ENCODE measurements around the gene UQCRFS1.
"Not testable (repeated sequence)": the region's sequence is repeated elsewhere in the genome, so short reads cannot be mapped to it uniquely, and the experiment has no call there.

The UQCRFS1 gene

DNA sequence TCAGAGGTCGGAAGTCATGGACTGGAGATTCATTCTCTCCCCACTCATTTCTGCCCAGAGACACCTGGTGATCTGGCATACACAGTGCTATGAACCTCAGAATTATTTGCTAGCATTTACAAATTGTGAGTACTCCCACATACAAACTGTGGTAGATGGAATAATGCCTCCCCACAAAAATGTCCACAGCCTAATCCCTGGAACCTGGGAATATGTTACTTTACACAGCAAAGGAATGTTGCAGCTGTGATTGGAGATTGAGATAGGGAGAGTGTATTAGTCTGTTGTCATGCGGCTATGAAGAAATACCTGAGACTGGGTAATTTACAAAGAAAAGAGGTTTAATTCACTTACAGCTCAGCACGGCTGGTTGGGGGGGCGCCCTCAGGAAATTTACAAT is 3.1 kb upstream of the UQCRFS1 start:
- DNase-seq (ENCODE audit: extremely low spot score, insufficient read length, low read depth) (no peak), FAIRE-seq (no peak)

DNA sequence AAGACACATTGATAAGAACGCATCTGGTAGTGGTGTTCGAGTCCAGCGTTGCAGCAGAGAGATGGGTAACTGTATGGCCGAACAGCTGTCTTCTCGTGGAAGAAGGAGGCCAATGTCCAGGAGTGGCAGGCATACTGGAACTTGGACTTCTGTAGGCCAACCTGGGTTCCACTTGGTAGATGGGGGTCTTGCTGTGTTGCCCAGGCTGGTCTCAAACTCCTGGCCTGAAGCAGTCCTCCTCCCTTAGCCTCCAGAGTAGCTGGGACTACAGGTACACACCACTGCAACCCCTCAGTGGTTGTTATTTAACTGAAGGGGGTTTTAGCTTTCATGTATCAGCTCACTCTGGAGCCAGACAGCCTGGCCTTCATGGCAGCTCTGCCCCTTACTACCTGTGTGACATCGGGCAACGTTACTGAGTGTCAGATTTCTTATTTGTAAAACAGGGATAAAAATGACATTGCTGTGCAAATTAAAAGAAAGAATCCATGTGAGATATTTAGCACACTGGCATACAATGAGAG is 2.4 kb upstream of the UQCRFS1 start:
- DNase-seq (ENCODE audit: extremely low spot score, insufficient read length, low read depth) (no peak), FAIRE-seq (no peak)

DNA sequence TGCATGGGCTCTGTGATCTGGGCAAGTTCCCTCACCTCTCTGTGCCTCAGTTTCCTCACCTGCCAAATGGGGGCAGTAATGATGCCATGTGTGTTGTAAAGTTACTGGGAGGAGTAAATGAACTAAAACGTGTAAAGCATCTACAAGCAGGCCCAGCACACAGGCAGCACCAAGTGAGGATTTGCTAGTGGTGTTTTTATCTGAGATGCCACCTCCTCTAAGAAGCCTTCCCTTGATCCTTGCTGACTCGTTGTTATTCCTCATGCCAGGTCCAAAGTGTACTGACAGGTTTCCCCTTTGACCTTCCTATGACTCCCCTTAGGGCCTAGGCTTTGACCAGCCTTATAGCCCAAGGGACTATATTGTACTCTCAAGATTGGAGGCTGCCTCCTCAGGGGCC is 1.5 kb upstream of the UQCRFS1 start:
- FAIRE-seq (no peak), DNase-seq (ENCODE audit: extremely low spot score, insufficient read length, low read depth) (no peak)

DNA sequence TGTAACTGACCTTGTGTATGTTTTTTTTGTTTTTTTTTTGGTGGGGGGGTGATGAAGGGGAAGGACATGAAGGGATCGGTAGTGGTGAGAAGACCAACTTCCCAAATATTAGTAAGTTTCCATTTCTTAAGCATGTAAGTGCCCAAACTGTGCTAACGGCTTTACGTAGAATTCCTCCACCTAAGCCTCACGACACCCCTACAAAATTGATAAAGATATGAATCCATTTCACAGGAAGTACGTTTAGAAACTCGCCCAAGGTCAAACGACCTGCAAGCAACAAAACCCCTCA is 649 bp downstream of the UQCRFS1 start:
- FAIRE-seq = peak; percentile 18
- DNase-seq (ENCODE audit: extremely low spot score, insufficient read length, low read depth) = no peak

DNA sequence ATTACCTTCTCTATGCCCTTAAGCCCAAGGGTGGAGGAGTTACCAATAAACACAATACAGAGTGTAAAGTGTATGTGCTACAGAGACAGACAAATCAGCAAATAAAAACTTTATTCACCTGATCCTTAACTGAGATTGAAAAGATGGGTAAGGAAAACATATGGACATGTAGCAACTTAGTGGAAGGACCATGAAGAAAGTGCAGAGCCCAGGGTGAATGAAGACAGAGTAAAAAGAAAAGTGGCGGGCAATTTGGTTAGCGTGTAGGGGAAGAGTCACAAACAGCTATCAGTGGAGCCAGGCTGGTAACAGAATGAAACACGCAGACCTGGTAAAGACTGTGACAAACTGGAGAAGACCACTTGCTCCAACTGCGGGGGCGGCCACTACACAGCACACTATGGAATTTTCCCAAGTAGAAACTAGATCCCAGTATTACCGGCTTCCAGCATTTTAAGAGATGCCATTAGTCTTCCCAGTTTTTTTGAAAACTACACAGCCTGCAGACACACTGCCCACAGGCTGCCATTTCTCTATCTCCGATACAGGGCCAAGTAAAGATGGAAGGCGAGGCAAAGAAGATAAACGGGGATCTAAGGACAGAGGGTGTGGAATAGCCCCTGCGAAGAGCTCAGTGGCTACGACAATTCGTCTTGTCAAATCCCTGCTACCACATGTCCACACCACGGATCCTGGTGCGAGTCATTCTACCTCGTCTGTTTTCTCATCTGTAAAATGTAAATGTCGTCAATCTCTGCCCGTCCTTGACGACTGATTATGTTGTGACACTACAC is 1.2 kb downstream of the UQCRFS1 start:
- FAIRE-seq (no peak), DNase-seq (ENCODE audit: extremely low spot score, insufficient read length, low read depth) (no peak)

DNA sequence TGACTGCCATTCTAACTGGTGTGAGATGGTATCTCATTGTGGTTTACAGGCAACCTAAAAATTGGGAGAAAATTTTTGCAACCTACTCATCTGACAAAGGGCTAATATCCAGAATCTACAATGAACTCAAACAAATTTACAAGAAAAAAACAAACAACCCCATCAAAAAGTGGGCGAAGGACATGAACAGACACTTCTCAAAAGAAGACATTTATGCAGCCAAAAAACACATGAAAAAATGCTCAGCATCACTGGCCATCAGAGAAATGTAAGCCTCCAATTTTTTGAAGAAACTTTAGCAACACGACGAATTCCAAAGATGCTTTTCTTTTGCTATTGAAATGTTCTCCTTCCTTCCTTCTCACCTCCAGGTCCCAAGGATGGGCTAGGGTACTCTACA is 1.9 kb downstream of the UQCRFS1 start:
- FAIRE-seq; DNase-seq (ENCODE audit: extremely low spot score, insufficient read length, low read depth): not testable (repeated sequence)

DNA sequence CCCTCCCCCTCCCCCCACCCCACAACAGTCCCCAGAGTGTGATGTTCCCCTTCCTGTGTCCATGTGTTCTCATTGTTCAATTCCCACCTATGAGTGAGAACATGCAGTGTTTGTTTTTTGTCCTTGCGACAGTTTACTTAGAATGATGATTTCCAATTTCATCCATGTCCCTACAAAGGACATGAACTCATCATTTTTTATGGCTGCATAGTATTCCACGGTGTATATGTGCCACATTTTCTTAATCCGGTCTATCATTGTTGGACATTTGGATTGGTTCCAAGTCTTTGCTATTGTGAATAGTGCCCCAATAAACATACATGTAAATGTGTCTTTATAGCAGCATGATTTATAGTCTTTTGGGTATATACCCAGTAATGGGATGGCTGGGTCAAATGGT is 2.4 kb downstream of the UQCRFS1 start:
- not testable (repeated sequence) for DNase-seq (ENCODE audit: extremely low spot score, insufficient read length, low read depth); FAIRE-seq

DNA sequence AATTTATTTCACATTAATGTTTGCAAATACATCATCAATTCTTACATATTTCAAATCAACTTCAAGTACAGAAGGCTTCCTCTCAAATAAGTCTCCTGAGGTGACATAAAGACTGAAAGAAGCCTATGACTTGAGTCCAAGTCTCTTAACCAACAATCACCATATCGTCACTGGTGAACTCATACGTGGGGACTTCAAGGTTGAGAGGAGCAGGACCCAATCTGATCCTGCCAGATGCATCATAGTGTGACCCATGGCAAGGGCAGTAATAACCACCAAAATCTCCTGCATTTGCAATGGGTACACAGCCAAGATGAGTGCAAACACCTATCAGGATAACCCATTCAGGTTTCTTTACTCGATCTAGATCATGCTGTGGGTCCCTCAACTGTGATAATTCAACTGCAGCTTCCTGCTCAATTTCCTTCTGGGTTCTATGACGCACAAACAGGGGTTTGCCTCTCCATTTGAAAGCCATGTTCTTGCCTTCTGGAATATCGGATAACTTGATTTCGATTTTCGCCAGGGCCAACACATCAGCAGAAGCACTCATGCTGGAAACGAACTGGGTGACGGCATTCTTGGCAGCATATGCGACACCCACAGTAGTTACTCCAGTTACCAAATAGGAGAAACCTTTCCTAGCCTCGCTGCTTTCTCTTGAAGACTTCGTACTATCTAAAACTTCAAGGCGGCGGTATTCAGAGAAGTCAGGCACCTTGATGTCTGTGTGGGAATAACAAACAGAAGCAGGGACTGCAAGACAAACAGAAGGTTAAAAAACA is 5.4 kb downstream of the UQCRFS1 start:
- peak; percentile 80 for FAIRE-seq
- DNase-seq (ENCODE audit: extremely low spot score, insufficient read length, low read depth) = not testable (repeated sequence)

DNA sequence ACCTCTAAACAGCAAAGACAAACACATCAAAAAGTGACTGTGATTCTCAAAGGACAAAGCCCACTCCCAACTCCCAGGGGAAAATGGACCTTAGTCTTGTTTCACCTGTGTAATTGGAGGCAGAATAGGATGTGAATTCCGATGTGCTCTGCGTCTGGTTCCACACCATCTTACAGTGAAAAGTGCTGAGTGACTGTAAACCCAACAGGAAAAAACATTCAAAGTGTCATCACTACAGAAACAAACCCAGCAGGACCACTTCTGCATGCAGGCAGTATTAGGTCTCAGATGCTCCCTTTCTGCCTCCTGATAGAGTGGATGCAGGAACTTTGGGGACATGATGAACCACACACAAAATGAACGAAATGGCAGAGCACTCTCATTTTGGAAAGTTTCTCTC is 6.5 kb downstream of the UQCRFS1 start:
- DNase-seq (ENCODE audit: extremely low spot score, insufficient read length, low read depth) (no peak), FAIRE-seq (no peak)

DNA sequence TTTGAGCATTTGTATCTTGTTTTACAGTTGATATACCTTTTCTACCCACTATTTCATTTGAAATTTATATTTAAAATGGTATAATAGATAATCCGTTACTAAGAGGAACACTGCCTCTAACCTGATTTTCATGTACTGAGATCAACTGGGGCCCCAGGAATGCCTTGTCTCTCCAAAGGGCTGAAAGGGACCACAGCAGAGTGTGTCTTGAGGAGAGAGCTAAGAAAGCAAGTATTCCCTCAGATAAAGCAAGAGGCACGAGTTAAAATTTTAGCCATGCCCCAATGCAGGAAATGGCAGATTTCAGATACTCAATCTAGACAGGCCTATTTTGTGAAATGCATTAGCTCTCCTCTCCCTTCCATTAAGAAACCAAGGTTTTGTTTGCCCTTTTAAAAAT is 10.7 kb downstream of the UQCRFS1 start:
- FAIRE-seq = no peak
- no peak for DNase-seq (ENCODE audit: extremely low spot score, insufficient read length, low read depth)

DNA sequence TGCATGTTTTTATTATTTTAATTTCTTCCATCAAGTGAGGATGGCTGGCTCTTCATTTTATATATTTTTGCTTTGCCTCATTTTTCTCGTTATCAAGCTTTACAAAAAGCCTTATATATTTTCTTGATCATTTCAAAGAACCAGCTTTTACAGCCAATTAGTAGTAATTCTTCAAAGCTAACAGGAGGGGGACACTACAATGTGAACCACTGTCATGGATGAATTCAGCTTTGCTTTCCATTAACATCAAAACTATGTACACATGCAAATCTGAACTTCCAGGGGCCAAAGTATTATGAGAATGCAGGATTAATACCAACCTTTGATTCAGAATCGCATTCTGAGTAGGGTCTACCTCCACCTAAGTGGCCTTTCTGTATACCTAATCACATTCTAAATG is 11.1 kb downstream of the UQCRFS1 start:
- no peak for FAIRE-seq
- no peak for DNase-seq (ENCODE audit: extremely low spot score, insufficient read length, low read depth)

DNA sequence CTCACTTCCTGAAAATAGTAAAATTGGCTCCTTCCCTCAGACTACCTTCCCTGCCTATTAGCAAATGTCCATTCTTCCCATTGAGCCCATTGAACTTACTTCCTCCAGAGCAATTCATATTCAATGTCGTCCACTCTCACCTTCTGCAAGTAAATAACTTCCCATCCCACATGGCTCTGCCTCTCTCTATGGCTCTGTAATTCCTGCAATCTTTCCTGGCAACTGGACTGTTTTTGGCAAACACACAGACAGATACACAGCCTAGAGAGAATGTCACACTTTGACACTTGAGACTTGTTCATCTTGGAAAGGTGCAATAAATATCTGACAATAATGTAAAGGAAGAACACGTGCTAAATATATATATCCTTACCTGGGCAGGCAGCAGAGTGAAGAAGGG is 18.3 kb downstream of the UQCRFS1 start:
- no peak for DNase-seq (ENCODE audit: extremely low spot score, insufficient read length, low read depth)
- FAIRE-seq = no peak

DNA sequence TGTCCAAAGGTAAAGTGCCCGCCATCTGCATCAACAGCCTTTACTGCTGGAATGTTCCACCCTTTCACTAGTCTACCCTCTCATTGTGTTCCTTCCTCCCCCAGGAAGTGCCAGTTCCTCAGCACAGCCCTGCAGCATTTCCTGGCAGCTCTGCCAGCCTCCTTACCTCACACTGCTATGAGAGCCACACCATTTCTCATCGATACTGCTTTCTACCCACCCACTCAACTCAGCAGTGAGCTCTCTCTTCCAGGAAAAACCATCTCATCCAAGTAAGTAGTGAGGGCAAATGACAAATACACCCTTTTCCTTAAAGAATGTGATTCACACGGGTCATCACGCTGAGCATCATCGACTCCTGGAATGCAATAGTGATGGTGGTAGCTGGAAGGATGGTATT is 19.8 kb downstream of the UQCRFS1 start:
- DNase-seq (ENCODE audit: extremely low spot score, insufficient read length, low read depth) = no peak
- no peak for FAIRE-seq

DNA sequence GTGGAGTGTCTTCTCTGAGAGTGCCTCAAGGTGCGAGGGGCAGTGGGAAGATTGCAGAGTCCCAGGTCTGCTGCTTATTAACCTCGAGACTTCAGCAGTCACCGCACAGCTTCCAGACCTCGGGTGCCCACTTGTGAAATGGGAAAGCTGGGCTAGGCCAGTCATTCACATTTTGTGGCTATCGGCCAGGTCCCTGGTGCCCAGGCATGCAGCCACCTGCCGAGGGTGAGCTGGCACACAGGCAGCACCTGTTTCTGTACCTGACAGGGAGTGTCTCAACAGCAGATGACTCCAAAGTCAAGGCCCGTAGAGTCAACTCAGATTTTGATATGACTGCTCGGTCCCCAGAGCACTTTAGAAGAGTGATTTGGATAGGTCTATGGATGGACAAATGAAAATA is 21.9 kb downstream of the UQCRFS1 start:
- no peak for DNase-seq (ENCODE audit: extremely low spot score, insufficient read length, low read depth)

DNA sequence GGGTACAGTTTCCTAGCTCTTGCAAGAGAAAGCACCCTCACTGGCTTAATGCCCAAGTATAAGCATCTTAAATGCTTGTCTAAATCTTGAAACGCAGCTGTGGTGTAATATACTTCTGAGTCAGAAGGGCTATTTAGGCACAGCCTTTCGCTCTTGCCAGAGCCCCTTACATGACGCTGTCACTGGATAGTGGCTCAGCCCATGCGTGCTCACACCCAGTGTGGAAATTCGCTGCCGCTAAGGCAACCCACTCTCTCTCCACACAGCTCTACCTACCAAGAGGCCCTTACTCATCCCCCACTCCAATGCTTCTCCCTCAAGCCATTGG is 24.0 kb downstream of the UQCRFS1 start:
- FAIRE-seq (no peak), DNase-seq (ENCODE audit: extremely low spot score, insufficient read length, low read depth) (no peak)

More for the DNA sequence above, 21.9 kb downstream of the UQCRFS1 start:
- no peak for FAIRE-seq

DNA sequence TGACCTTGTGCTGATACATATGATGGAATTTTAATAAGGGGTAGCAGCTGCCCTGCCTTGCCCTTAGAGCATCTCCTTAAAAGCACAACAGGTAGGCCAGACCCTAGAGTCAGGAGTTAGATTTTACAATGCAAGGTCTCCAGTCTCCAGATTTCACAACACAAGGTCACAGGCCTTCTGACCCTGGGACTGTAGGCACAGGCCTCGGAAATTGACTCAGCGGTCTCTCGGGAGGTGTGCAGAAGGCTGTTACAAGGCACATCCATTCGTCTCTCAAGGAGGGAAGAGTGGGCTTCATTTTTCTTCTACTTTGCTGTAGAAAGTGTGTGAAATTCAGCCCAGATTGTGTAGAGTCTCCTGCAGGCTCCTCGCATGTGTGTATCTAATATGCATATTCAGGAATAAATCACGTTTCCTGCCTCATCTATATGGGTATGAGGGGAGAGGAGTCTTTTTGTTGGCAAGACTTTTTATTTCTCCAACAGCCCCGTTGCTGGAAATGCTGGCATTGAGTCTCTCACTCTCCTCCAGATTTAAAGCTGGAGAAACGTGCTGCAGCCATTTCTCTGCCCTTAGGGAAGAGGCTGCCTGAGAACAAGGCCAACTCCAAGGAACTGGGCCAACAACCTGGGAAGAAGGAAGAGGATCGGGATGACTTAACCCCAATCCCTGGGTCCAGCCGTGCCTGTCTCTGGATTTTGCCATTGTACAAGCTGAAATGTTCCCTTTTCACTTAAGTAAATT is 24.5 kb downstream of the UQCRFS1 start:
- DNase-seq (ENCODE audit: extremely low spot score, insufficient read length, low read depth) (no peak), FAIRE-seq (no peak)

DNA sequence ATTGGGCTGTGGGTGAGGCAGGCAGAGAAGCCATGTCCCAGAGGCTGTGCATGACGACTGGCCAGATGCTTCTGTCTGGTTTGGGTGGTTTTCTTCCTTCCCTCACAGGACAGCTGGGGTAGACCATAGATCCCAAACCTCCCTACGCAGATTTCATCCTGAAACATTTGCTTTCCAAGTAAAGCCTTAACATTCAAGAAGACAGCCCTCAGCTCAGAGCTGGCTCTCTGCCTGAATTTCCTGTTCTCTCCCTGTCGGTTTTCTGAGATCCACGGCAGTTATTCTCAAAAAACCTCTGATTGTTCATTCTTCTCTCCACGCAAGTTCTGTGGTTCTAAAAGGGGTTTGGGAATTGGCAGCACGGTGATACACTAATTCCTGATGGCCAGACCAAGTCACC is 25.3 kb downstream of the UQCRFS1 start:
- no peak for DNase-seq (ENCODE audit: extremely low spot score, insufficient read length, low read depth)
- FAIRE-seq = no peak

DNA sequence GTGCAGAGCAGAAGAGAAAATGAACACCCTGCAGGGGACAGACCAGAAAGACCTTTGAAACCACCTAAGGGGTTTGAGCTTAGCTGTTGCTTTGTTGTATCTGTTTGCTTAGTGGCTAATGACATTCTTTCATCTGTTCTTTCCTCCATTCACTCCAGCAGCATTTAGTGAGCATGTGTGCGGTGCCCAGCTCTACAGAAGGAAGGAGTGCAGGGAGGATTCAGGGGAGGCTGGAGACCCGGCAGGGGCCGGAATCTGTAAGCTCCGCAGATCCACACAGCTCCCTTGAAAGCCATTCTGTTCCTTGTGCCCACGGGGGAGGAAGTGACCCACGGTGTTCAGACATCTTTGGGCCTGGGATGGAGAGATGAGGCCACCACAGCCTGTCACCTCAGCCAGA is 27.5 kb downstream of the UQCRFS1 start:
- FAIRE-seq (no peak), DNase-seq (ENCODE audit: extremely low spot score, insufficient read length, low read depth) (no peak)

DNA sequence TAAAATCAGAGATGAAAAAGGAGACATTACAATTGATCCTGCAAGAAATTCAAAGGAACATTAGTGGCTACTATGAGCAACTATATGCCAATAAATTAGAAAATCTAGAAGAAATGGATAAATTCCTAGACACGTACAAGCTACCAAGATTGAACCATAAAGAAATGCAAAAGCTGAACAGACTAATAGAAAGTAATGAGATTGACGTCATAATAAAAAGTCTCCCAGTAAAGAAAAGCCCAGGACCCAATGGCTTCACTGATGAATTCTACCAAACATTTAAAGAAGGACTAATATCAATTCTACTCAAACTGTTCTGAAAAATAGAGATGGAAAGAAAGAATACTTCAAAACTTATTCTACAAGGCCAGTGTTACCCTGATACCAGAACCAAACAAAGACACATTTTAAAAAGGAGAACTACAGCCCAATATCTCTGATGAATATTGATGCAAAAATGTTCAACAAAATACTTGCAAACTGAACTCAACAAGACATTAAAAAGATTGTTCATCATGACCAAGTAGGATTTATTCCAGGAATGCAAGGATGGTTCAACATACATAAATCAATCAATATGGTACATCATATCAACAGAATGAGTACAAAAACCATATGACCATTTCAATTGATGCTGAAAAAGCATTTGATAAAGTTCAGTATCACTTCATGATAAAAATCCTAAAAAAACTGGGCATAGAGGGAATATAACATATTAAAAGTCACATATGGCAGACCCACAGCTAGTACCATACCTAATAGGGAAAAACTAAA is 35.8 kb downstream of the UQCRFS1 start:
- no peak for FAIRE-seq

DNA sequence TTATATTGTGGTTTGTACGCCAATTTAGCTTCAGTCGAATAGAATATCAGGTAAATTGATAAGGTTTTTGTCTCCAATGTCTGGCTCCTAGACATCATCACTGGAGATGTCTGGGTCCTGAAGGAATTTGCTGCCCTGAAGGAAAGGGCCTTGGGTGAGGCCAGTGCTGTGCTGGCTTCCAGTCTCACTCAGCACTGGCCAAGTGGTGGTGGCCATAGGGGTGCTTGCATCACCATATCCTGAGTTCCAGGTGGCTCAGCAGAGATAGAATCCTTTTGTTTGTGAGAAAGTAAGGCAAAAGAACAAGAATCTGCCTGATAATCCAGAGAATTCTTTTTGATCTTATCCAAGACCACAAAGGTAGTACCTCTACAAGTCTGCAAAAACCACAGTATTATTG is 39.1 kb downstream of the UQCRFS1 start:
- DNase-seq (ENCODE audit: extremely low spot score, insufficient read length, low read depth) (no peak), FAIRE-seq (no peak)

More for the DNA sequence above, 35.8 kb downstream of the UQCRFS1 start:
- no peak for DNase-seq (ENCODE audit: extremely low spot score, insufficient read length, low read depth)

Measured in GM18507 (cell line).